ENCODE data around the gene SLC44A5. TPM values are rescaled to one million over a fixed set of nuclear protein-coding genes. Genes with fewer than 3 reads are reported as not detected.

Gene SLC44A5
- total and polyA plus RNA-seq, 8 donors = 0.12 to 6.7 (median 3.9) TPM; not detected in 3

GRCh38 chr1:75166821-75167220, 444.1 kb downstream of the SLC44A5 start:
- H3K4me1 ChIP-seq = no peaks in the 10 kb centered on the region
- DNase-seq = no peak
- intact Hi-C loops (cut with DNase I; ENCODE audit: low total_unique reads) = no loop called here

DNA sequence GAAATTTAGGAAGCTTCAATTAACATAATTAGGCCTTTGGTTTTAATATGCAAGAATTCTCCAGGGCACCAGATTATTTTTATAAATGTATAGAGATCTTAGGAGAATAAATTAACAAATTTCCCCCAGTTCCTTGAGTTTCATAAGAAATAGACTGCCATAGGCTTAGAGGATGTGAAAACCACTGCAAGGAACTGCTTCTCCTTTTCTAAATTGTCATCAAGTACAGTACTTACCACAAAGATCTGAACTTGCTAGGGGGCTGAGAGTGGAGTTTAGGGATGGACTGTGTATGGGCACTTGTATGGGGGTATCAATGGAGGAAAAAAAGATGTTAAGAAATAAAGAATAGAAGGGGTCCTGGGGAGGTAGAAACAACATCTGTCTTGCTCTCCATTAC, 445.6 kb downstream of the SLC44A5 start:
- no peak overlapping the region for H3K27ac ChIP-seq
- no peak overlapping the region for H3K4me3 ChIP-seq
- DNase-seq = no peak
- intact Hi-C loops (cut with DNase I; ENCODE audit: low total_unique reads) = no loop called here
- no peak for TF ChIP-seq EP300 (IDR thresholded peaks at IDR 0.05)
- TF ChIP-seq POLR2A (IDR thresholded peaks at IDR 0.05) = no peak
- no peak for TF ChIP-seq CTCF (IDR thresholded peaks at IDR 0.05)
- TF ChIP-seq POLR2AphosphoS5 (IDR thresholded peaks at IDR 0.05) = no peak
- H3K4me1 ChIP-seq = no peaks in the 10 kb centered on the region
- no peaks in the 10 kb centered on the region for H3K9me3 ChIP-seq
- H3K36me3 ChIP-seq = no peaks in the 10 kb centered on the region
- H3K27me3 ChIP-seq = no peaks in the 10 kb centered on the region

More at GRCh38 chr1:75166821-75167220, 444.1 kb downstream of the SLC44A5 start:
- Histone ChIP-seq H3K9me3 (no peaks in the 10 kb centered on the region), H3K27ac (no peak overlapping the region), H3K36me3 (no peaks in the 10 kb centered on the region), H3K27me3 (no peaks in the 10 kb centered on the region), H3K4me3 (no peak overlapping the region)
- 74 to 85% (median 80%) methylated on average over 4 of the region's 4 CpGs for WGBS, 5 donors
- no peak for TF ChIP-seq POLR2AphosphoS5 (IDR thresholded peaks at IDR 0.05)
- no peak for TF ChIP-seq CTCF (IDR thresholded peaks at IDR 0.05)
- no peak for TF ChIP-seq POLR2A (IDR thresholded peaks at IDR 0.05)
- TF ChIP-seq EP300 (IDR thresholded peaks at IDR 0.05) = no peak

GRCh38 chr1:75159154-75159553, 451.8 kb downstream of the SLC44A5 start:
- intact Hi-C loops (cut with DNase I; ENCODE audit: low total_unique reads) = no loop called here
- no peaks in the 10 kb centered on the region for H3K9me3 ChIP-seq
- no peaks in the 10 kb centered on the region for H3K4me1 ChIP-seq
- no peaks in the 10 kb centered on the region for H3K27me3 ChIP-seq
- H3K27ac ChIP-seq = no peak overlapping the region
- no peaks in the 10 kb centered on the region for H3K36me3 ChIP-seq
- TF ChIP-seq POLR2AphosphoS5 (IDR thresholded peaks at IDR 0.05) (no peak), EP300 (IDR thresholded peaks at IDR 0.05) (no peak), CTCF (IDR thresholded peaks at IDR 0.05) (no peak), POLR2A (IDR thresholded peaks at IDR 0.05) (no peak)
- no peak overlapping the region for H3K4me3 ChIP-seq
- no peak for DNase-seq
- WGBS, 5 donors = 75 to 86% (median 82%) methylated on average over 3 of the region's 3 CpGs

Small RNA genes lying within 50 kb of the gene (small RNA-seq; reads per million reads assigned to genes)
- gene RNU6-503P (0 reads per million in 4 donors), gene RNU6-622P (0 reads per million in 4 donors)

Other genes with a start within 250 kb of the SLC44A5 start
- gene ACADM, start 113.6 kb upstream of the SLC44A5 start, total RNA-seq = 10 to 100 TPM; 15.2 to 77.5 (median 26.3) TPM
- gene ACADM, start 113.6 kb upstream of the SLC44A5 start, polyA plus RNA-seq = 10 to 100 TPM; 26.3 to 55.9 (median 44.6) TPM
- gene RABGGTB, start 175.1 kb upstream of the SLC44A5 start, total RNA-seq = 100 to 1,000 TPM in 1 of 5 donors, 10 to 100 TPM in 4; 38.8 to 156 (median 57.2) TPM
- gene RABGGTB, start 175.1 kb upstream of the SLC44A5 start, polyA plus RNA-seq = 10 to 100 TPM; 37.4 to 70.3 (median 60.4) TPM
- gene MSH4, start 185.8 kb upstream of the SLC44A5 start, total RNA-seq = under 1 TPM in 2 of 5 donors, not detected in 3; 0.14 to 0.18 TPM
- under 1 TPM in 1 of 3 donors, not detected in 2; 0.30 TPM for gene MSH4, start 185.8 kb upstream of the SLC44A5 start, polyA plus RNA-seq

Measured in stomach (tissue), 9 donors.